Left renal cortex interstitium (tissue), 4 donors: Measurements from ENCODE around the gene QKI. TPM values are rescaled to one million over a fixed set of nuclear protein-coding genes. Genes with fewer than 3 reads are reported as not detected.
"Not testable (repeated sequence)": the region's sequence is repeated elsewhere in the genome, so short reads cannot be mapped to it uniquely, and the experiment has no call there.

Source experiments
- DNase-seq, 4 donors: peaks; one replicate each; pipeline ENCODE4 v3.0.0-alpha.2; 2013; ENCODE audit warnings: low read depth in 4 of 4, low spot score in 2 of 4, missing footprints in 1 of 4
- polyA plus RNA-seq, 4 donors: library from polyadenylated mRNA; unstranded; fragments of 120-200 nt; gene quantifications; one replicate each; pipeline ENCODE4 v1.2.1, GENCODE V29; 2013; ENCODE audit not compliant: insufficient read length in 4 of 4

The QKI gene
- polyA plus RNA-seq, 4 donors: 181 to 215 (median 195) TPM

DNA sequence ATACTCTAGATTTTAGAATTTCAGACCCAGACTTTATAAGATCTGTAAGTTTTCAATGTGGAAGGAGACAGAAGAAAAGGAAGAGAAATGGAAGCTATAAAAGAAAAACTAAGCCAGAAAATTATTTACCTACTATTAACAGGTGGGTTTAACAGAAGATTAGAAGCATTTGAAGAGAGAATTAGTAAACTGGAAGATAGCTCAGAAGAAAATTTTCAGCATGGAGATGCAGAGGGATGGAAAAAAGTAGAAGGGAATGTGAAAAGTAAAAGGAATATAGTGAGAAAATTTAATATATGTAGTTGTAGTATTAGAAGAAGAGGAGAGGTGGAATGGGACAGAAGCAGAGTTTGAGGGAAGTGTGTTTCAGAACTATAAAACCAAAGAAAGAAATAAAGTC is 56.1 kb downstream of the QKI start:
- DNase-seq: no peak

DNA sequence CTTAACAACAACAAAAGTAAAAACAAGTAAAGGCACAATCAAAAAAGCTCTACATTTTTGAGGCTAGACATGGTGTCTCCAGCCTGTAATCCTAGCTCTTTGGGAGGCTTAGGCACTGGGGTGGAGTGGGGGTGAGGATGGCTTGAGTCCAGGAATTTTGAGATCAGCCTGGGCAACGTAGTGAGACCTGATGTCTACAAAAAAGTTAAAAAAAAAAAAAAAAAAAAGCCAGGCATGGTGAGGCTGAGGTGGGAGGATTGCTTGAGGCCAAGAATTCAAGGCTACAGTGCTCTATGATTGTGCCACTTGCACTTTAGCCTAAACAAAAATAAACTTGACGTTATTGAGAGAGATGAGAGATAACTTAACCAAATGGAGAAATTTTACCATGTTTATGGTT is 60.1 kb downstream of the QKI start:
- DNase-seq: no peak

DNA sequence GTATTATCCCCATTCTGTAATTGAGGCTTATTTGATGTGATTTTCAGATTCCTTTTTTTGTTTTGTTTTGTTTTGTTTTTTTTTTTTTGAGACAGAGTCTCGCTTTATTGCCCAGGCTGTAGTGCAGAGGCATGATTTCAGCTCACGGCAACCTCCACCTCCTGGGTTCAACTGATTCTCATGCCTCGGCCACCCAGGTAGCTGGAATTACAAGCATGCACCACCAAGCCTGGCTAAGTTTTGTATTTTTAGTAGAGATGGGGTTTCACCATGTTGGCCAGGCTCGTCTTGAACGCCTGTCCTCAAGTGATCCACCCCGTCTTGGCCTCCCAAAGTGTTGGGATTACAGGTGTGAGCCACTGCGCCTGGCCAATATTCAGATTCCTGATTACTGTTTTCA is 62.4 kb downstream of the QKI start:
- DNase-seq: not testable (repeated sequence)

DNA sequence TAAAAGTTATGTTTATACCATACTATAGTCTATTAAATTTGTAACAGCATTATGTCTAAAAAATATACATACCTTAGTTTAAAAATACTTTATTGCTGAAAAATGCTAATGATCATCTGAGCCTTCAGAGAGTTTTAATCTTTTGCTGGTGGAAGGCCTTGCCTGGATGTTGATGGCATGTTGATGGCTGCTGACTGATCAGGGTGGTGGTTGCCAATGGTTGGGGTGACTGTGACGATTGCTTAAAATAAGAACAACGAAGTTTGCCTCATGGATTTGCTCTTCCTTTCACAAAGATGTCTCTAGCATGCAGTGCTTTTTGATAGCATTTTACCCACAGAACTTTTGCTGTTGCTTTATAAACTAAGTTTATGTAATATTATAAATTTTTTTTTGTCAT is 68.6 kb downstream of the QKI start:
- DNase-seq: no peak

DNA sequence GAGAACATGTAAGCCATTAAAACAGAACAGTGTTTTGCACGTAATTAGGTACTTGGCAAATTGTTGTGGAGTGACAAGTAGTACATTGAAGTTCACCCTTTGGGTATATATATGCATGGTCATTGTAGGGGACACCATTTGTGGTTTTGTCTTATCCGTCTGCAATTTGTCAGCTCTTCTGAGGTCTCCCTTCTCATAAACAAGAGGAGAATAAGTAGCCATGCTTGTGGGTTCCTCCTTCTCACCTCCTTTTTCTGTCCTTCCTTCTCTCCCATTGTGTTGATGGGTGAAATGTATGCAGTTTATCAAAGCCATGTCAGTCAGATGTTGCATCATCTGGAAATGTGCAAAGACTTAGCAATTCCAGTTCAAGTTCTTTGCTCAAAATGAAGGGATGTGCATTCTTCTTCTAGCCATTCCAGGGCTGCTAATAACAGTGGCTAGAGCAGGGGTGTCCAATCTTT is 70.9 kb downstream of the QKI start:
- DNase-seq: no peak

DNA sequence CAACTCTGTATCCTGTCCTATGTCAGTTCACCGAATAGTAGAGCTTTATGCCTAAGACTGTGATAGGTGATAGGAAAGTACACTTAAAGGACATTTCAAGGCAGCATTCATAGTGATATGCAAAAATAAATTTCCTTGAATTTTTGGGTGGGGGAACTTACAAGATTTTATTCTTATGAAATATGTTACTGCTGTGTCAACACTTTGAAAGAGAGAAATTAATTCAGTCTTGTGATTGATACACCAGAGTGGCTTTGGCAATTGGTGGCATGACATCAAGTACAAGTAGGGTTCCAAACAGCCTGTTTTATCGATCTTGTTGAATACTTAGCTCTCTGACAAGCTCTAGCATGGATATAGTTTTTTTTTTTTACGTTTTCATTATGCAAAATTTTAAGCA is 72.3 kb downstream of the QKI start:
- DNase-seq: no peak

DNA sequence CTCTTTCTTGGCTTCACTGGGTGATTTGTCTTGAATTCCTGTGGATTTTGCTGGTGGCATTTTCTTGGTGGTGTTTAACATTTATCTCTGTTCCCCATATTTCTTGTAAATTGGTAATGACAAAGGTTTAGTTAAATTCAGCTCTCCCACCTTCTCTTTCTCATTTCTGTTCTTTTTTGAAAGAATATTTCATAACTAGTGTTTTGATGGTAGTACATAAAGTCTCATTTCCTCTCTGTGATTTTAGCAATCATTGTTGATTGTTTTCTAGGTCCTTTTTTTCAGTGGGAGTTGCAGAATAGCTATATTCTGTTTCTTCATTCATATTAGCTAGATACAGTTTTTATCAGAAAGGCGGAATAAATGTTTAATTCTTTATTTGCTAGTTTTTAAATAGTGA is 73.1 kb downstream of the QKI start:
- DNase-seq: no peak

DNA sequence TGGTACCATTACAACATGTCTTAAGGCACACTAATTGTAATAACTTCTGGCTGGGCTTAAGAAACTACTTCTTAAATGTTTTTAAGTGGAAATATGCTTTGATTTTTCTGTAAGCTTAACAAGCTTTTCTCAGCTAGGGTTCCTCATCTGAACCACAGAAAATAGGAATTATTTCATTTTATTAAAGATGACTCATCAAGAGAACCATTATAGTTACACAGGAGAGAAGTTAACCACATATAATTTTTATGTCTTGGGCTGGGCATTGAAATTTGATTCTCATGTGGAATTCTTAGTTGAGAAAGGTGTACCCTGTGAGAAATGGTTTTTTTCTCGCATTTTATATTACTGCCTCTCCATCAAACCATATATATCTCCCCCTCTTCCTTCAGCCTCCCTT is 75.1 kb downstream of the QKI start:
- no peak for DNase-seq

DNA sequence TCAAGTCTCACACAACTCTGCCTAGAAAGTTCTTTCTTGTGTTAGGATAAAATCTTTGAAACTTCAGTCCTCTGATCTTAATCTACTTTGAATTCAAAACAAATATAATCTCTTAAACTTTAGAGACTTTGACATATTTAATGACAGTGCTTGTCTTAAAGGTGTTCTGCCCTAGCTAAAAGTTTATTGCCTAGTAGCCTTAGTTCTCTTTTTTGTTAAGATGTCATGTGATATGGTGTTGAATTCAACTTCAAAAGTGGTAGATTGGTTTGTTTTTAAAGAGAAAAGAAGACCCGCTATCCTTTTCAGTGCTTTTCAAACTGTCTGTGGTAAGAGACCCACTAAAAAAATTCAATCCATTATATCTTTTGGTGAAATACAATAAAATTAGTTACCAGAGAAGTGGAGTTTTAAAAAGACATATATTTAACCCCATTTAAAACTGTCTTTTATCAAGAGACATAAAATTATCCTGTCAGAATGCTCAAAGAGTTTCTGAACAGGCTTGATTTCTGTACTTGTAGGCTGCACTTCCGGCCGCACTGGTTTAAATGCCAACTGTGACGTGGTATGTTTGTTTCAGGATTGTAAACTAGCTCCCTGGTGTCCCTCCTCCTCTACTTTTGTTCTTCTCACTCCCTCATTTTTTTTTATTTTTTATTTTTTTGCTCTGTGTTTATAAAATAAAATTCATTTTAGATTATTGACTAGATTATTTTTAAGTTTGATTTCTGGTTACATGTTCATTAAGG is 76.5 kb downstream of the QKI start:
- peak in 2 of 4 donors; percentile 19 to 23 for DNase-seq

DNA sequence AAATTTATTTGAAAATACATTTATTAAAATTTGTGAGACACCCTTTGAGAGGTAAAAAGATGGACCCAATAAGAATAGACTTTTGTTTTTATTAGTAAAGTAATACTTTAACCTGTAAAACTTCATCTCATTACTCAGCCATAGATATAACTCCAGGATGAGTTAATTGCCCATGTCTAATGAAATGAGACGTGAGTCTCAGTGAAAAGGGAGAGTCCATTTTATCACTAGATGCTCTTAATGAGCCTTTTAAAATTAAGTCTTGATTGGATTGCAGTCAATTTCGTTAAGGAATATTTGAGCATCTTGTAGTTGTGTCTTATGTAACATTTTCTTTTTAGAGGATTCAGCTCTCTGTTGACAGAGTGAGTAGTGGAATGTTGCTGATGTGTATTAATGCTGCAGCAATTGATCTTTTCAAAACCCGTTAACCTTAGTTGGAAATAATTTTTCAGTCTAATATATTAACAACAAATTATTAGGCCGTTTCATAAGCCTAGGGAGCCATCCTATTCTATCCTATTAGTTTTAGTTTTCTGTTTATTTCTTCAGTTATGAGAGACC is 77.3 kb downstream of the QKI start:
- no peak for DNase-seq

DNA sequence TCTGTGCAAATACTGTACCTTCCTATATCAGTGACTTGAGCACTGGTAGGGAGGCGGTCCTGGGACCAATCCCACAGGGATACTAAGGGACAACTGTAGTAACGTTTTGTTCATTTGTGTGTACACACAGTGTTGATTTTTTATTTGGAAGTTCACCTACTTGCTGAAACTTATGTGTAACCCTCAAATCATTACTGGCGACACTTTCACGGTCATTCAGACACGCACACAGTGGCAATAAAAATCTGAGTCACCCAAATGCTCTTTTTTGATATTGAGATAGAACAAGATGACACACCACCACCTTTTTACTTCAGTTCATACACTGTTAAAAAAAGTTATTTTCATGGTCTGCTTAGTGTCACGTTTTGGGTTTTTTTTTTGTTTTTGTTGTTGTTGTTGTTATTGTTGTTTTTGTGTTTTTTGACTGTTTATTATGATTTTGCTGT is 79.8 kb downstream of the QKI start:
- DNase-seq: no peak

DNA sequence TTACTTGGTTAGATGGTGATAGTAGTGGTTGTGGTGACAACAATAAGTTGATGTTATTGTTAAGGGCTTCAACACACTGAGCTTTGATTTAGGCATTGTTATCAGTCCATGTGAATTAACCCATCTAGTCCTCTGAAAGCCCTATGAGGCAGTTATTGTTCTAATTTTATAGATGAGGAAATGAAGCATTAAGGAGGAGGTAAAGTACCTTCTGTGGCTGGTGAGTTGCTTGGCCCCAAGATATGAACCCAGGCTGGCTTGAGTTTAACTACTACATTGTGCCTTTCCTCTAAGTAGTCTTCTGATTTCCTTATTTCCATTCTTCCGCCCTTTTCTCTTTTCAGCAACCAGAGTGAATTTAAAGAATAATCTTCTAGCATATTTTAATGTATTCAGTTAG is 81.7 kb downstream of the QKI start:
- DNase-seq: no peak

DNA sequence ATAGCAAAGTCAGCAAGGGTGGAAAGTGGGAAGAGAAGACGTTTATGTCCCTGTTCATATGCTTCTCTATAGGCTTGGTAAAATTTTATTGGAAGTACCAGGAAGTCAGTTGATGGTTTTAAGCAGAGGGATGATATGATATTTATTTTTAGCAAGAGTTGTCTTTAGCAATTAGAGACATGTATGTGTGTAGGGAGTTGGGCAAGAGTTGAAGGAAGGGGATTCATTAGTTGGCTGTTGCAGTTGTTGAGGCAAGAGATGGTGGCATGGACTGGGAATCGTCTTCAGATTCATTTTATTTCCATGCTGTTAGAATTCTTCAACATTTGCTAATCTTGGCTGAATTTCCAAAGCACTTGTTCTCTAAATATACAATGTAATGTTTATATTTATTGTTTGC is 85.6 kb downstream of the QKI start:
- DNase-seq: no peak

DNA sequence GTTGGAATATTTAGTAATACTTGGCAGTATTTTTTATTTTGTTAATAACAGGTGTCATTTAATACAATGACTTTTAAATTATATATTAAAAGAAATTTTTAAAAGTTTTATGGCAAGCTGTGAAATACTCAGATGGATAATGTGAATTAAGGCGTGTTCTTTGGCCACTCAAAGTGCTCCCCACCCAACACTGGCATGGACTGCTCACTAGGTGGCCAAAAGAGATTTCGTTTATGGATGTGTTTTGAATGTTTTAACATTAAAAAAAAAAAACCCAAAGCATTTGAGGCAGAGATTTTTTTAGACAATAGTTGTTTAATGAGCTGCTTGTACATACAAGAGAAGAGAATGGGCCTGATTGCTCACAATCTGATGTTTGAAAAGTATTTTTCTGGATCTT is 86.5 kb downstream of the QKI start:
- DNase-seq: no peak

DNA sequence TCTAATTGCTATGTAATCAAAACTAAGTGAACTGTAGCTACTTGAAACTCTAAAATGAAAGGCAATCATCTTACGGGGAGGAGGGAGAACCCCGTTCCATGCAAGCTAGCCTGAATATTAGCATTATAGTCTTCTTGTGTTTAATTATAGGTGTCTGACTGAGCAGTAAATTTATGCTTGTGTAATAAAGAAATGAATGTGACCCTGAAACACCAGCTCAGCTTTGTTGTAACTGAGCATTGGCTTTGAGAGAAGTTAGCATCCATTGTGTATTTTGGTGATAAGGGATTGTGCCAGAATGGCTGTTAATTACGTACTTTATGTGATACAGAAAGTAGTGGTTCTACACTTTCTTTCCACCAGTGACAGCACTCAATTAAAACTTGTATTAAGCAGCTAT is 86.9 kb downstream of the QKI start:
- no peak for DNase-seq

DNA sequence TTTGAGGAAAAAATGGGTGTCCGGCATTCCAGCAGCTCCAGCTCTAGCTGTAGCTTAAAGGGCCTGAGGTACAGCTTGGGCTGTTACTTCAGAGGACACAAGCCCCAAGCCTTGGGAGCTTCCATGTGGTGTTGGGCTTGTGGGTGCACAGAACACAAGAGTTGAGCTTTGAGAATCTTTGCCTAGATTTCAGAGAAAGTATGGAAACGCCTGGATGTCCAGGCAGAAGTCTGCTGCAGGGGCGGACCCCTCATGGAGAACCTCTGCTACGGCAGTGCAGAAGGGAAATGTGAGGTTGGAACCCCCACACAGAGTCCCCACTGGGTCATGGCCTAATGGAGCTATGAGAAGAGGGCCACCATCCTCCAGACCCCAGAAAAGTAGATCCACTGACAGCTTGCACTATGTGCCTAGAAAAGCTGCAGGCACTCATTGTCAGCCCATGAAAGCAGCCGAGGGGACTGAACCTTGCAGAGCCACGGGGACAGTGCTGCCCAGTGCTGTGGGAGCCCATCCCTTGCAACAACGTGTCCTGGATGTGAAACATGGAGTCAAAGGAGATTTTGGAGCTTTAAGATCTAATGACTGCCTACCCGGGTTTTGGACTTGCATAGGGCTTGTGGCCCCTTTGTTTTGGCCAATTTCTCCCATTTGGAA is 90.6 kb downstream of the QKI start:
- DNase-seq: no peak

DNA sequence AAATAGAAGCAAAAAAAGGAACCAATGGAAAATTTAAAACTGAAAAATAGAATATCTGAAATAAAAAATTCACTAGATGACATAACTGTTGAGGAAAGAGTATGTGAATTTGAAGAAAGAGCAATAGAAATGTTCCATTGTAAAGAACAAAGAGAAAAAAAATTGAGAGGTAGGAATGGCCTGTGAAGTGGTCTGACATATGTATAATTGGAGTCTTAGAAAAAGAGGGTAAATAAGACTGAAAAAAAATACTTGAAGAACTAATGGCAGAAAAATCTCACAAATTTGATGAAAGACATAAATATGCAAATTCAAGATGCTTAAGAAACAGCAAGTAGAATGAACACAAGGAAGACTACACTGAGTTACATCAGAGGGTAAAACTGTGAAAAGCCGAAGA is 93.4 kb downstream of the QKI start:
- DNase-seq: no peak

DNA sequence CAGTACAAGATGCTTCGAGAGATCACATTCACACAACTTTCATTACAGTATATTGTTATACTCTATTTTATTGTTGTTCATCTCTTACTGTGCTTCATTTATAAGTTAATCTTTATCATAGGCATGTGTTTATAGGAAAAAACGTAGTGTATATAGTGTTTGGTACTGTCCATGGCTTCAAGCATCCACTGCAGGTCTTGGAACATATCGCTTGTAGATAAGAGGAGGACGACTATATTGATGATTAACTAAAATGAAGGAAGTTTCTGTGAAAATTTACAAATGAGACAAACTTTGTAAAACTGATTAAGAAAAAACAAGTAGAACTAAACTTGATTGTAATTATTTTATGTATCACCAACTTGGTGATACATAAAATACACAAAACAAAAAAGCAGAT is 98.5 kb downstream of the QKI start:
- no peak for DNase-seq

DNA sequence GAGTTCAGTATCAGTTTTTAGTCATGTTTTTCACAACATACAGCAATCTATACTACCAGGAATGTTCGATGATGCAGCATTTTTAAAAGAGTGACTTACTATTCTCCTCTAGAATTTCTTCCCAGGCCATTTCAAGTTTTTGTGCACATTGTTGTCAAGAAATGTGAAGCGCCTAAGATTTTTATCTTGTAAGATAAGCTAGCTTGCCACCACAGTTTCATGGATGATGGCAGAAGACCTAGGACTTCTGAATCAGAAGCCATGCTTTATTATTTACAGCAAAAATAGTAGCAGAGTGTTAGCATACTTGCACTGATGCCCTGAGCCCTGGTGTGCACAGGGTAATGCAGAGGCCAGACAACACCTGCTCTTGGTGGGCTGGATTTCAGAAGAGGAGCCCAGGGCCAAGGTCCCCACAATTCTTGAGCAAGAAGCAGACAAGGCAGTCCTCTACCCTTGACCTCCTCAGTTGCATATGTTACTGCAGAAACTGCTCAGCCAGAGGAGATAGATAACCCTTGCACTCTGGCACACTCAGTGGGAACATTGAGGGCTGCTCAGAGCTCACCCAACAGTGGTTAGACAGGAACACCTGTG is 99.2 kb downstream of the QKI start:
- no peak for DNase-seq

DNA sequence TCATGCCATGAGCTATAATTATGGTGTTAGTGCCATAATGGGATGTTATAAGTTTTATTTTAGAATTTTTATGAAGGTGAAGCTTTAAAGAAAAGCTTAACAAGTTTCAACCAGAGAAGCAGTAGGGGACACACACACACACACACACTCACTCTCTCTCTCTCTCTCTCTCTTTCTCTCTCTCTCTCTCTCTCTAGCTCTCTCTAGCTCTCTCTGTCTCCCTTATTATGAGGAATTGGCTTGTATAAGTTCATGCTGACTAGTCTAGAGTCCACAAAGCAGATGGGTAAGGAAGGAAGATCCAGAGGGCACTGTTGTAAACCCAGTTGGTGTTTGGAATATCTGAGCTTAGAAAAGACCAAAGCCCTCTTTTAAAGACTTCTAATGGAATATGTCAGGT is 102.4 kb downstream of the QKI start:
- no peak for DNase-seq

DNA sequence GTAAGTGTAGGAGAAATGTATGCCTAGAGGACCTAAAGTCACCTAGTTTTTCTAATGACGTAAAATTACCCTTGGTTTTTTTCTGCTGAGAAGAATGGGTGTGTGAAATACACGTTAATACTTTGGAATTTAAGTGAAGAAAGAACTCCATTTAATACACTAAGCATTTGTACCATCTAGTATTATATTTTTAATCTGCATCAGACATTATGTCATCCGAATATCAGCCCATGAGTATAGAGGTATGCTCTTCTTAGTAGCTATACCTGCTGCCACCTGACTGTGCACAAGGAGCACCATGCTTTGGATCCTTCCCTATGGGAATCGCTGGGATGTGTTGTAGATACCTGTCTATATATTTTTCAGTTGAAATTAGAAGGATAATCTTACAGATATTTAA is 106.4 kb downstream of the QKI start:
- no peak for DNase-seq

DNA sequence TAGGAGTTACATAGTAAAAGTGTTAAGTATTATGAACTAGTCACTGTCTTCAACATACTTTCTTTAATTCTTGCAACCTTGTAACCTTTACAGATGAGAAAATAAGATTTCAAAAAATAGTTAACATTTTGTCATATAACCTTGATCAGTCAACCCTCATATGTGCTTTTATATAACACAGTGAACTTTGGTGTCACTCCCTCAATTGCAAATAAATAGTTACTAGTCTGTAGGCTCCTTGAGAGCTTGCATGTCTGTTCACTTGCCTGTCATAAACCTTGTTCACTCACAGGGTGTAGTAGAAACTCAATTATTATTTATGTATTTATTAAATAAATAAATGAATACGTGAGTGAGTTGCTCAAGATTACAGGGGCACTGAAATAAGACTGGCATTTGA is 107.5 kb downstream of the QKI start:
- DNase-seq: no peak
